Astrocyte (in vitro differentiated cells and primary cell): ENCODE results near the gene EDN3. TPM values are rescaled to one million over a fixed set of nuclear protein-coding genes. Genes with fewer than 3 reads are reported as not detected.

ENCODE experiments used
- total RNA-seq: library from RNA; stranded (reverse); gene quantifications from 2 replicates; pipeline ENCODE4 v1.2.1, GENCODE V29; 2021

Gene EDN3
- total RNA-seq, 1 donor from 2014 or later: not detected

Other genes with a start within 250 kb of the EDN3 start
- not detected in 2 replicates for gene ZNF831, start 136.8 kb upstream of the EDN3 start, total RNA-seq